Lower lobe of right lung (tissue), 2 donors: Measurements from ENCODE around the gene C17orf67. TPM values are rescaled to one million over a fixed set of nuclear protein-coding genes. Genes with fewer than 3 reads are reported as not detected.

Source experiments
- ATAC-seq, 2 donors: fragments of 200-7000 bp; cut with Tn5 transposase; one replicate each; pipeline ENCODE4 v1.9.1; 2020 to 2022; ENCODE audit warnings: mild to moderate bottlenecking in 2 of 2, moderate library complexity in 2 of 2
- DNase-seq: peaks from one replicate; pipeline ENCODE4 v3.0.0-alpha.2; 2020
- H3K27ac ChIP-seq: fragments of 200-600 bp; one replicate; pipeline ENCODE4 v1.8.0; 2022
- H3K27me3 ChIP-seq: fragments of 200-600 bp; one replicate; pipeline ENCODE4 v1.8.0; 2022; ENCODE audit warnings: low read depth
- H3K36me3 ChIP-seq: fragments of 200-600 bp; one replicate; pipeline ENCODE4 v1.8.0; 2022; ENCODE audit warnings: mild to moderate bottlenecking
- H3K4me1 ChIP-seq: fragments of 200-600 bp; one replicate; pipeline ENCODE4 v1.8.0; 2022
- H3K4me3 ChIP-seq: fragments of 200-600 bp; one replicate; pipeline ENCODE4 v1.8.0; 2022; ENCODE audit warnings: mild to moderate bottlenecking
- H3K9me3 ChIP-seq: fragments of 200-600 bp; one replicate; pipeline ENCODE4 v1.8.0; 2022
- CTCF ChIP-seq: fragments of 200-600 bp; IDR thresholded peaks from one replicate; pipeline ENCODE4 v1.8.0; 2022; ENCODE audit warnings: antibody characterized with exemption, mild to moderate bottlenecking
- intact Hi-C: fragments of 100-400 bp; cut with DNase I; formaldehyde crosslinking; loops from one replicate; pipeline ENCODE4 v1.11.0; 2022
- total RNA-seq: library from RNA; stranded (reverse); fragmentation: NEBNext Ultra II Directional; extraction: Animal tissue kit (Norgen Biotek cat#: 25700); gene quantifications from one replicate; pipeline ENCODE4 v1.2.1, GENCODE V29; 2021
- donor health status: DM: no; HTN: yes; CAD: no; lungs with severe emphysema.

Gene C17orf67
- total RNA-seq, 1 donor from 2014 or later = 3.6 TPM

DNA sequence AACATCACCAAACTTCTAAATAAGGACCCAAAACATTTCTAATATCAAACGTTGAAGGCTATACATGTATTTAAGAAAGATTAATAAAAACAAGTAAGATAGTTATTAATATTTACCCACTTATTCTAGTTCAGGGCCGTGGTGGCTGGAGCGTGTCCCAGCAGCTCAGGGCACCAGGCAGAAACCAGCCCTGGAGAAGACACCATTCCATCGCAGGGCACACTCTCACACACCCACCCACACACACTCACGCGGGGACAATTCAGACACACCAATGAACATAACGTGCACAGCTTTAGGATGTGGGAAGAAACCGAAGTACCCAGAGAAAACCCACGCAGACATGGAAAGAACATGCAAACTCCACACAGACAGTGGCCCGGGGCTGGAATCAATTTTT, 13.5 kb downstream of the C17orf67 start:
- Histone ChIP-seq H3K4me1 (no peaks in the 10 kb centered on the region), H3K27ac (no peak overlapping the region), H3K4me3 (no peak overlapping the region), H3K27me3 (no peaks in the 10 kb centered on the region), H3K36me3 (no peaks in the 10 kb centered on the region), H3K9me3 (no peaks in the 10 kb centered on the region)
- DNase-seq = no peak
- intact Hi-C loops = loop anchor here (10.0 kb wide), 1 partner anchor 125 kb away; no protein-coding TSS in a partner anchor
- no peak for ATAC-seq
- TF ChIP-seq CTCF = no peak

DNA sequence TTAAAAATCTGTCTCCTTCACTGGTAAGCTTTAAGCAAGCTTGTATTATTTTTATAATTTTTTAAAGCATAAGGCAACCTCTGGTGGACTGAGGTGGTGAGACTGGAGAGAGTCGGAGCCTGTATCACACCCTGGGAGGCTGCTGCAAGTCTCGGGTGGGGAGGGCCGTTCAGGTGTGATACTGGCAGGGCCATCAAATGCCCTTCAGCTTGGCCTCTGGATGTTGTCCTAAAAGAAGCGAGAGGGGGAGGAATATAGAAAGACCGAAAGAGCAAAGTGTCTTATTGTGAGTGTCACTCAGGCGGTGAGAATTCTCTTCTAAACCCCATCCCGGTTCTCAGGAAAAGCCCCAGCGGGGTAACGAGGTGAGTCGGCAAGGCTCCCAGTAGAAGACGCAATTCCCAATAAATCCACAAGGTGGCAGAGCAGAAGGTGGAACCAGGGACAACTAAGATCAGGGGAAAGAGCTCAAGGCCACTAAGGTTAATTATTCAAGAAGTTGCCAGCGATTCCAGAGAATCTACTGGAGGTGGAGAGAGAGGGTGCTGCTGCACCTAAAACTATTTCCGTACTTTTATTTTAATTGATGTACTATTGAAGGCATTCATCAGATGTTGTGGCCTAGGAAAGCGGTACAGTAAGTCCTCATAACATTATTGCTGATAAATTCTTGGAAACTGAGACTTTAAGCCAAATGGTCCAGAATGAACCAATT, 14.1 kb downstream of the C17orf67 start:
- H3K36me3 ChIP-seq = no peaks in the 10 kb centered on the region
- H3K9me3 ChIP-seq = no peaks in the 10 kb centered on the region
- H3K4me1 ChIP-seq = no peaks in the 10 kb centered on the region
- ATAC-seq (peak; percentile 88 to 89), DNase-seq (no peak)
- no peak overlapping the region for H3K4me3 ChIP-seq
- intact Hi-C loops = loop anchor here (10.0 kb wide), 1 partner anchor 125 kb away; no protein-coding TSS in a partner anchor
- no peaks in the 10 kb centered on the region for H3K27me3 ChIP-seq
- TF ChIP-seq CTCF = peak; percentile 90
- H3K27ac ChIP-seq = no peak overlapping the region

- Histone ChIP-seq H3K9me3 (no peaks in the 10 kb centered on the region), H3K27ac (no peak overlapping the region), H3K4me1 (no peaks in the 10 kb centered on the region), H3K36me3 (no peaks in the 10 kb centered on the region), H3K4me3 (no peak overlapping the region), H3K27me3 (no peaks in the 10 kb centered on the region)
- ATAC-seq (no peak), DNase-seq (no peak)
- no peak for TF ChIP-seq CTCF
- intact Hi-C loops = no loop called here
Observed at GRCh38 chr17:56819030-56819429, 14.7 kb downstream of the C17orf67 start.

DNA sequence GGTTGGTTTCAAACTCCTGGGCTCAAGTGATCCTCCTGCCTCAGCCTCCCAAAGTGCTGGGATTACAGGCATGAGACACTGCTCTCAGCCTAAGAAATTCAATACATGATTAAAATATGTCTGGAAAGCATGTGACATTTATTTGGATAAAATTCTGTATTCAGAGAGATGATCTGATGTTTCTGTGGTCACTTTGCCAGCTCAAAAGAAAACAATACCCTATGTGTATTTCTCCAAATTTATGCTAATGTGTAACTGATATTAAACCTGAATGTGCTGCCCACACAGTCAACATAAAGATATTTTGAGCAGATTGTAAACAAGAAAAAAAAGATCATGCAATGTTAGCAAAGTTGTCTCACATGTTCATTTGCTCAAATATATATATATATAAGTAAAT, 16.7 kb downstream of the C17orf67 start:
- Histone ChIP-seq H3K9me3 (no peaks in the 10 kb centered on the region), H3K27ac (no peak overlapping the region), H3K36me3 (no peaks in the 10 kb centered on the region), H3K27me3 (no peaks in the 10 kb centered on the region), H3K4me3 (no peak overlapping the region), H3K4me1 (no peaks in the 10 kb centered on the region)
- ATAC-seq (no peak), DNase-seq (no peak)
- TF ChIP-seq CTCF = no peak
- intact Hi-C loops = no loop called here

GRCh38 chr17:56815711-56816110, 18.0 kb downstream of the C17orf67 start:
- TF ChIP-seq CTCF = no peak
- Histone ChIP-seq H3K36me3 (no peaks in the 10 kb centered on the region), H3K27me3 (no peaks in the 10 kb centered on the region), H3K4me3 (no peak overlapping the region), H3K9me3 (no peaks in the 10 kb centered on the region), H3K4me1 (no peaks in the 10 kb centered on the region), H3K27ac (no peak overlapping the region)
- intact Hi-C loops = no loop called here
- no peak for DNase-seq
- ATAC-seq = no peak
